Vagina (tissue), 2 donors: ENCODE measurements around the gene RAN. TPM values are rescaled to one million over a fixed set of nuclear protein-coding genes. Genes with fewer than 3 reads are reported as not detected.

Experiments used
- DNase-seq, 2 donors: peaks; one replicate each; pipeline ENCODE4 v3.0.0-alpha.2; 2017; ENCODE audit errors: extremely low spot score in 2 of 2
- H3K27ac ChIP-seq: fragments of 200-600 bp; sonication (generic); one replicate; pipeline ENCODE4 v1.5.1; 2019
- H3K27me3 ChIP-seq: fragments of 200-600 bp; sonication (generic); one replicate; pipeline ENCODE4 v1.5.1; 2019
- H3K36me3 ChIP-seq, 2 donors: fragments of 200-600 bp; sonication (generic); one replicate each; pipeline ENCODE4 v1.5.1; 2017 to 2019
- H3K4me1 ChIP-seq: fragments of 200-600 bp; sonication (generic); one replicate; pipeline ENCODE4 v1.5.1; 2019
- H3K4me3 ChIP-seq, 2 donors: fragments of 200-600 bp; sonication (generic); 1 replicate in 1 of 2; 2 replicates in 1 of 2; pipeline ENCODE4 v1.5.1; 2016 to 2019
- H3K9me3 ChIP-seq: fragments of 200-600 bp; sonication (generic); one replicate; pipeline ENCODE4 v1.5.1; 2019
- CTCF ChIP-seq, 3 experiments: fragments of 450-650 bp in 2 of 3; fragments of 200-600 bp in 1 of 3; sonication (generic) in 1 of 3; IDR thresholded peaks; one replicate each; pipeline ENCODE4 v1.5.1; 2017 to 2019; ENCODE audit warnings: antibody characterized with exemption in 3 of 3, mild to moderate bottlenecking in 2 of 3, moderate library complexity in 2 of 3
- POLR2A ChIP-seq, 2 donors: fragments of 450-650 bp; IDR thresholded peaks; one replicate each; pipeline ENCODE4 v1.6.1; 2017; ENCODE audit warnings: antibody characterized with exemption in 2 of 2, mild to moderate bottlenecking in 2 of 2, moderate library complexity in 2 of 2
- POLR2AphosphoS5 ChIP-seq, 2 donors: sonication (generic); formaldehyde crosslinking; IDR thresholded peaks; one replicate each; pipeline ENCODE4 v1.9.0; 2017; ENCODE audit warnings: antibody characterized with exemption in 2 of 2, mild to moderate bottlenecking in 2 of 2, low read depth in 1 of 2; ENCODE audit not compliant: insufficient read depth in 1 of 2
- intact Hi-C: fragments of 100-400 bp; cut with DNase I; formaldehyde crosslinking; loops from one replicate; pipeline ENCODE4 v1.15.1; 2023
- total RNA-seq: library from RNA; depleted of rRNA; stranded (reverse); fragments of >200 nt; gene quantifications from one replicate; pipeline ENCODE4 v1.2.3, GENCODE V29; 2016

Gene RAN
- total RNA-seq, 1 donor from 2014 or later, result 250 TPM

GRCh38 chr12:130828895-130829294 is 43.0 kb upstream of the RAN start:
- Histone ChIP-seq H3K27ac (no peak overlapping the region), H3K27me3 (no peaks in the 10 kb centered on the region), H3K9me3 (no peaks in the 10 kb centered on the region), H3K4me1 (peaks cover 12% of the 10 kb centered on the region), H3K4me3 (no peak overlapping the region), H3K36me3 (peaks cover 0 to 7% of the 10 kb centered on the region in 2 donors)
- no peak for TF ChIP-seq CTCF (IDR thresholded peaks at IDR 0.05)
- TF ChIP-seq POLR2A (IDR thresholded peaks at IDR 0.05), result no peak
- TF ChIP-seq POLR2AphosphoS5 (IDR thresholded peaks at IDR 0.05; ENCODE audit: insufficient read depth in 1 of 2, low read depth in 1 of 2), result no peak
- no peak for DNase-seq
- intact Hi-C loops, result no loop called here

GRCh38 chr12:130829391-130830245 is 42.2 kb upstream of the RAN start:
- peak overlapping the region; percentile 56 for H3K27ac ChIP-seq
- no peaks in the 10 kb centered on the region for H3K27me3 ChIP-seq
- no peak overlapping the region for H3K4me3 ChIP-seq
- intact Hi-C loops, result no loop called here
- TF ChIP-seq POLR2A (IDR thresholded peaks at IDR 0.05) (no peak), POLR2AphosphoS5 (IDR thresholded peaks at IDR 0.05; ENCODE audit: insufficient read depth in 1 of 2, low read depth in 1 of 2) (no peak)
- H3K9me3 ChIP-seq, result no peaks in the 10 kb centered on the region
- DNase-seq, result no peak
- H3K4me1 ChIP-seq, result peaks cover 12% of the 10 kb centered on the region
- peaks cover 0 to 1% of the 10 kb centered on the region in 2 donors for H3K36me3 ChIP-seq

GRCh38 chr12:130830246-130830551 is 41.7 kb upstream of the RAN start:
- H3K27me3 ChIP-seq, result no peaks in the 10 kb centered on the region
- no peak for TF ChIP-seq POLR2A (IDR thresholded peaks at IDR 0.05)
- no peak for TF ChIP-seq CTCF (IDR thresholded peaks at IDR 0.05)

GRCh38 chr12:130831246-130831645 is 40.6 kb upstream of the RAN start:
- TF ChIP-seq CTCF (IDR thresholded peaks at IDR 0.05), result no peak
- TF ChIP-seq POLR2A (IDR thresholded peaks at IDR 0.05), result no peak
- no peak for TF ChIP-seq POLR2AphosphoS5 (IDR thresholded peaks at IDR 0.05; ENCODE audit: insufficient read depth in 1 of 2, low read depth in 1 of 2)
- H3K9me3 ChIP-seq, result no peaks in the 10 kb centered on the region
- H3K36me3 ChIP-seq, result no peaks in the 10 kb centered on the region
- H3K4me1 ChIP-seq, result peaks cover 12% of the 10 kb centered on the region
- H3K27ac ChIP-seq, result no peak overlapping the region
- no peak for DNase-seq
- H3K27me3 ChIP-seq, result no peaks in the 10 kb centered on the region
- intact Hi-C loops, result no loop called here
- H3K4me3 ChIP-seq, result no peak overlapping the region

More at GRCh38 chr12:130830246-130830551, 41.7 kb upstream of the RAN start:
- H3K4me3 ChIP-seq, result no peak overlapping the region
- no peak for DNase-seq
- peaks cover 12% of the 10 kb centered on the region for H3K4me1 ChIP-seq
- H3K27ac ChIP-seq, result no peak overlapping the region
- intact Hi-C loops, result no loop called here
- no peaks in the 10 kb centered on the region for H3K36me3 ChIP-seq
- H3K9me3 ChIP-seq, result no peaks in the 10 kb centered on the region

GRCh38 chr12:130831876-130832405 is 39.9 kb upstream of the RAN start:
- Histone ChIP-seq H3K36me3 (no peaks in the 10 kb centered on the region), H3K4me3 (no peak overlapping the region), H3K9me3 (no peaks in the 10 kb centered on the region), H3K4me1 (peaks cover 12% of the 10 kb centered on the region), H3K27me3 (no peaks in the 10 kb centered on the region), H3K27ac (peak overlapping the region; percentile 33)
- no peak for TF ChIP-seq CTCF (IDR thresholded peaks at IDR 0.05)
- TF ChIP-seq POLR2AphosphoS5 (IDR thresholded peaks at IDR 0.05; ENCODE audit: insufficient read depth in 1 of 2, low read depth in 1 of 2), result no peak
- no peak for TF ChIP-seq POLR2A (IDR thresholded peaks at IDR 0.05)
- no peak for DNase-seq
- intact Hi-C loops, result no loop called here
